ENCODE data around the gene ACTRT2. TPM values are rescaled to one million over a fixed set of nuclear protein-coding genes. Genes with fewer than 3 reads are reported as not detected.

The ACTRT2 gene
- polyA plus RNA-seq, 1 of the 3 experiments (the other 2 are of a cell fraction), result not detected

- Histone ChIP-seq H3K79me2 (ENCODE audit: insufficient read depth) (no peaks in the 10 kb centered on the region), H3K4me1 (ENCODE audit: control insufficient read depth in 1 of 2, insufficient read depth in 2 of 2, low read depth in 1 of 2, low read length in 1 of 2) (no peaks in the 10 kb centered on the region), H3K27ac (ENCODE audit: low read depth in 2 of 2, low read length in 1 of 2) (no peak overlapping the region), H3K9me3 (no peaks in the 10 kb centered on the region), H4K20me1 (ENCODE audit: insufficient read depth) (no peaks in the 10 kb centered on the region), H3K4me2 (no peak overlapping the region), H2AFZ (ENCODE audit: low read depth) (no peak overlapping the region), H3K36me3 (replicated peaks in 1 of 2; ENCODE audit: control insufficient read depth in 1 of 2, insufficient read depth in 2 of 2, low read length in 1 of 2) (no peaks in the 10 kb centered on the region), H3K27me3 (ENCODE audit: insufficient read depth) (peaks cover 49% of the 10 kb centered on the region), H3K9me2 (no peaks in the 10 kb centered on the region), H3K9ac (no peak overlapping the region), H3K4me3 (ENCODE audit: low read depth in 2 of 2, low read length in 1 of 2) (no peak overlapping the region), H3F3A (replicated peaks; ENCODE audit: insufficient read depth) (no peaks in the 10 kb centered on the region)
- POLR2A ChIA-PET, result no interaction called here
- no peak for TF ChIP-seq RAD21 (IDR thresholded peaks at IDR 0.05; ENCODE audit: low read length)
- no peak for TF ChIP-seq SIN3A (IDR thresholded peaks at IDR 0.05; ENCODE audit: borderline replicate concordance, low read depth, low read length)
- no peak for TF ChIP-seq EZH2phosphoT487 (IDR thresholded peaks at IDR 0.05; ENCODE audit: borderline replicate concordance, low read depth)
- no peak for TF ChIP-seq POLR2AphosphoS5 (IDR thresholded peaks at IDR 0.05; ENCODE audit: low read depth, low read length)
- TF ChIP-seq TEAD4 (IDR thresholded peaks at IDR 0.05; ENCODE audit: borderline replicate concordance, insufficient read depth), result no peak
- no peak for TF ChIP-seq NRF1 (IDR thresholded peaks at IDR 0.05; ENCODE audit: low read depth, low read length)
- TF ChIP-seq ELF1 (IDR thresholded peaks at IDR 0.05), result no peak
- TF ChIP-seq SMC3 (IDR thresholded peaks at IDR 0.05; ENCODE audit: low read depth, low read length), result no peak
- TF ChIP-seq GATA2 (CRISPR knock-in tag; IDR thresholded peaks at IDR 0.05), result no peak
- TF ChIP-seq, protein P1, sequence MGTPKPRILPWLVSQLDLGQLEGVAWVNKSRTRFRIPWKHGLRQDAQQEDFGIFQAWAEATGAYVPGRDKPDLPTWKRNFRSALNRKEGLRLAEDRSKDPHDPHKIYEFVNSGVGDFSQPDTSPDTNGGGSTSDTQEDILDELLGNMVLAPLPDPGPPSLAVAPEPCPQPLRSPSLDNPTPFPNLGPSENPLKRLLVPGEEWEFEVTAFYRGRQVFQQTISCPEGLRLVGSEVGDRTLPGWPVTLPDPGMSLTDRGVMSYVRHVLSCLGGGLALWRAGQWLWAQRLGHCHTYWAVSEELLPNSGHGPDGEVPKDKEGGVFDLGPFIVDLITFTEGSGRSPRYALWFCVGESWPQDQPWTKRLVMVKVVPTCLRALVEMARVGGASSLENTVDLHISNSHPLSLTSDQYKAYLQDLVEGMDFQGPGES (IDR thresholded peaks at IDR 0.05; ENCODE audit: low read depth, low read length), result no peak
- TF ChIP-seq, protein P2, sequence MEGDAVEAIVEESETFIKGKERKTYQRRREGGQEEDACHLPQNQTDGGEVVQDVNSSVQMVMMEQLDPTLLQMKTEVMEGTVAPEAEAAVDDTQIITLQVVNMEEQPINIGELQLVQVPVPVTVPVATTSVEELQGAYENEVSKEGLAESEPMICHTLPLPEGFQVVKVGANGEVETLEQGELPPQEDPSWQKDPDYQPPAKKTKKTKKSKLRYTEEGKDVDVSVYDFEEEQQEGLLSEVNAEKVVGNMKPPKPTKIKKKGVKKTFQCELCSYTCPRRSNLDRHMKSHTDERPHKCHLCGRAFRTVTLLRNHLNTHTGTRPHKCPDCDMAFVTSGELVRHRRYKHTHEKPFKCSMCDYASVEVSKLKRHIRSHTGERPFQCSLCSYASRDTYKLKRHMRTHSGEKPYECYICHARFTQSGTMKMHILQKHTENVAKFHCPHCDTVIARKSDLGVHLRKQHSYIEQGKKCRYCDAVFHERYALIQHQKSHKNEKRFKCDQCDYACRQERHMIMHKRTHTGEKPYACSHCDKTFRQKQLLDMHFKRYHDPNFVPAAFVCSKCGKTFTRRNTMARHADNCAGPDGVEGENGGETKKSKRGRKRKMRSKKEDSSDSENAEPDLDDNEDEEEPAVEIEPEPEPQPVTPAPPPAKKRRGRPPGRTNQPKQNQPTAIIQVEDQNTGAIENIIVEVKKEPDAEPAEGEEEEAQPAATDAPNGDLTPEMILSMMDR (IDR thresholded peaks at IDR 0.05), result no peak
- TF ChIP-seq REST (IDR thresholded peaks at IDR 0.05; ENCODE audit: low read depth, low read length), result no peak
- no peak for TF ChIP-seq RFX5 (IDR thresholded peaks at IDR 0.05; ENCODE audit: low read length)
- no peak for TF ChIP-seq CHD2 (IDR thresholded peaks at IDR 0.05; ENCODE audit: low read length, partially characterized antibody)
- no peak for DNase-seq
- CTCF ChIA-PET, result interaction anchor here (1.1 to 1.2 kb wide), 3 partner anchors 13 to 359 kb away, joined by 3 to 4 read pairs (median 3); no protein-coding TSS in a partner anchor
- WGBS (ENCODE audit: low lambda C conversion rate), result 5% methylated on average over 4 of the region's 7 CpGs
These were observed 44.5 kb downstream of the ACTRT2 start for GRCh38 chr1:3065797-3066196.

Measured in SK-N-SH (cell line).